GM19023 (cell line): ENCODE measurements around the gene HTRA3.

ENCODE experiments used
- ATAC-seq: cut with Tn5 transposase; IDR thresholded peaks from one replicate; pipeline ENCODE4 v1.9.1; 2021; ENCODE audit warnings: mild to moderate bottlenecking, moderate library complexity; ENCODE audit not compliant: unreplicated experiment

HTRA3 gene

GRCh38 chr4:8278421-8279287 lies 9.1 kb downstream of the HTRA3 start:
- ATAC-seq: no peak

- ATAC-seq: no peak
Observed at GRCh38 chr4:8279321-8280157, 10.0 kb downstream of the HTRA3 start.

- no peak for ATAC-seq
Observed at GRCh38 chr4:8280158-8280875, 10.8 kb downstream of the HTRA3 start.

GRCh38 chr4:8280876-8281440 lies 11.4 kb downstream of the HTRA3 start:
- ATAC-seq: no peak

- no peak for ATAC-seq
Observed at GRCh38 chr4:8281519-8282133, 12.1 kb downstream of the HTRA3 start.

- ATAC-seq: no peak
Observed at GRCh38 chr4:8282134-8282641, 12.6 kb downstream of the HTRA3 start.

- no peak for ATAC-seq
Observed at GRCh38 chr4:8282742-8283141, 13.2 kb downstream of the HTRA3 start.

- no peak for ATAC-seq
Observed at GRCh38 chr4:8283161-8283560, 13.6 kb downstream of the HTRA3 start.

- no peak for ATAC-seq
Observed at GRCh38 chr4:8283631-8284121, 14.1 kb downstream of the HTRA3 start.

- no peak for ATAC-seq
Observed at GRCh38 chr4:8284391-8284790, 14.8 kb downstream of the HTRA3 start.

- no peak for ATAC-seq
Observed at GRCh38 chr4:8285143-8285975, 15.8 kb downstream of the HTRA3 start.

GRCh38 chr4:8285976-8286718 lies 16.6 kb downstream of the HTRA3 start:
- ATAC-seq: no peak

- no peak for ATAC-seq
Observed at GRCh38 chr4:8286719-8287342, 17.3 kb downstream of the HTRA3 start.

GRCh38 chr4:8287343-8288280 lies 18.1 kb downstream of the HTRA3 start:
- ATAC-seq: no peak

- no peak for ATAC-seq
Observed at GRCh38 chr4:8289151-8289750, 19.7 kb downstream of the HTRA3 start.

- no peak for ATAC-seq
Observed at GRCh38 chr4:8289956-8290700, 20.6 kb downstream of the HTRA3 start.
